ENCODE data around the gene RSRC1. TPM values are rescaled to one million over a fixed set of nuclear protein-coding genes. Genes with fewer than 3 reads are reported as not detected.
"Not testable (repeated sequence)": the region's sequence is repeated elsewhere in the genome, so short reads cannot be mapped to it uniquely, and the experiment has no call there.

The RSRC1 gene
- total RNA-seq, 1 donor from 2014 or later: 45.6 TPM

DNA sequence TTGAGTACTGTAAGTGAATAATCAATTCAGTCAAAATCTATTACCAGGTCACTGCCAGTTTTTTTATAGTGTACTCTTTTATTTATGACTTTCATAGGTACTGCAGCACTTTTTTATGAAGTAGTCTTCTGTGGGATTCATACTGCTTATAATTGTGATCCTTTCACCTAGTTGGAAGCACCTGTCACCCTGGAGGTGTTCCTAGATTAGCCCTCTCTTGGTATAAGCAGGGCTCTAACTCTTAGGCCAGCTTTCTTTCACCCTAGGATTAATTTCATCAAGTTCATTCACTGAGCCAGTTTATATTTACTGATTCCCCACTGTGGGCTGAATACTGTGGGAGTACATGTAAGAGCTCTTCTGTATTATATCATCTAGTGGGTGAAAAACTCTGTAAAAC lies 395.2 kb downstream of the RSRC1 start:
- DNase-seq (ENCODE audit: low read depth): no peak
- H3K4me3 ChIP-seq (ENCODE audit: low read depth, low read length): no peak overlapping the region
- TF ChIP-seq CTCF (conservative IDR thresholded peaks at IDR 0.05; ENCODE audit: low read depth, low read length): no peak

DNA sequence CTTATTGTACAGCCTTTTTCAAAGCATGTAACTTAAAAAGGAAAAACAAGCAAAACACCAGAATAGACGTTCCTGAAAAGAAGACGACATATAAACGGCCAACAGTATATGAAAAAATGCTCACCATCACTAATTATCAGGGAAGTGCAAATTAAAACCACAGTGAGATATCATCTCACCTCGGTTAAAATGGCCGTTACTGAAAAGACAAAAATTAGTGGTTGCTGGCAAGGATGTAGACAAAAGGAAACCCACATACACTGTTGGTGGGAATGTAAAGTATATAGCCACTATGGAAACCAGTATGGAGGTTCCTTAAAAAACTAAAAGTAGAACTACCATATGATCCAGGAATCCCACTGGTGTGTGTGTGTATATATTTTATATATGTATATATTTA lies 396.6 kb downstream of the RSRC1 start:
- no peak overlapping the region for H3K4me3 ChIP-seq (ENCODE audit: low read depth, low read length)
- no peak for TF ChIP-seq CTCF (conservative IDR thresholded peaks at IDR 0.05; ENCODE audit: low read depth, low read length)

DNA sequence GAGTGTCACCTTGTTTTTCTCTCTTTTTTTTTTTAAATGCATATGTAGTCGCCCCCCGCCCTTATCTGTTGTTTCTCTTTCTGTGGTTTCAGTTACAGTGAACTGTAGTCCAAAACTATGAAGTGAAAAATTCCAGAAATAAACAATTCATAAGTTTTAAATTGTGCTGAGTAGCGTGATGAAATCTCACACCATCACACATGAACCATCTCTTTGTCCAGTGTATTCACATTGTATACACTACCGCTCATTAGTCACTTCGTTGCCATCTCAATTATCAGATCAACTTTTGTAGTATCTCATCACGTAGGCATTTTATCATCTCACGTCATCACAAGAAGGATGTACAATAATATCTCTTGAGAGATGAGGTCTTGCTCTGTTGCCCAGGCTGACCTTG lies 398.6 kb downstream of the RSRC1 start:
- no peak overlapping the region for H3K4me3 ChIP-seq (ENCODE audit: low read depth, low read length)
- DNase-seq (ENCODE audit: low read depth): no peak
- no peak for TF ChIP-seq CTCF (conservative IDR thresholded peaks at IDR 0.05; ENCODE audit: low read depth, low read length)

More for the DNA sequence above, 396.6 kb downstream of the RSRC1 start:
- no peak for DNase-seq (ENCODE audit: low read depth)

DNA sequence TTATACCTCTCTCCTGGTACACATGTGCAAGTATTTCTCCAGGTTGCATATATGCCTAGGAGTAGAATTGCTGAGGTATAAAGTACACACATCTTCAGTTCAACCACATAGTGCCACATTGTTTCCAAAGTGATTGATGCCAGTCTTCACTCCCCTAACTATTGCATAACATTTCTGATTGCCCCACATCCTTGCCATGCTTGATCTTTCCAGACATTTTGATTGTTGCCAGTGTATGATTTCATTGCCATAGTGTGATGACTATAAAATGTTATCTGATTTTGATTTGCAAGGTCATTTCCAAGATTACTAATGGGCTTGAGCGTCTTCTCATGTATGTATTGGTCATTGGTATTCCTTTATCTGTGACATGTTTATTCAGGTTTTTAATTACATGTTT lies 400.0 kb downstream of the RSRC1 start:
- no peak overlapping the region for H3K4me3 ChIP-seq (ENCODE audit: low read depth, low read length)
- no peak for DNase-seq (ENCODE audit: low read depth)
- TF ChIP-seq CTCF (conservative IDR thresholded peaks at IDR 0.05; ENCODE audit: low read depth, low read length): no peak

DNA sequence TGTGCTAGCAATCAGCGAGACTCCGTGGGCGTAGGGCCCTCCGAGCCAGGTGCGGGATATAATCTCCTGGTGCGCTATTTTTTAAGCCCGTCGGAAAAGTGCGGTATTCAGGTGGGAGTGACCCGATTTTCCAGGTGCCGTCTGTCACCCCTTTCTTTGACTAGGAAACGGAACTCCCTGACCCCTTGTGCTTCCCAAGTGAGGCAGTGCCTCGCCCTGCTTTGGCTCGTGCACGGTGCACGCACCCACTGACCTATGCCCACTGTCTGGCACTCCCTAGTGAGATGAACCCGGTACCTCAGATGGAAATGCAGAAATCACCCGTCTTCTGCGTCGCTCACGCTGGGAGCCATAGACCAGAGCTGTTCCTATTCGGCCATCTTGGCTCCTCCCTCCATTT lies 406.8 kb downstream of the RSRC1 start:
- not testable (repeated sequence) for H3K4me3 ChIP-seq (ENCODE audit: low read depth, low read length); DNase-seq (ENCODE audit: low read depth)

DNA sequence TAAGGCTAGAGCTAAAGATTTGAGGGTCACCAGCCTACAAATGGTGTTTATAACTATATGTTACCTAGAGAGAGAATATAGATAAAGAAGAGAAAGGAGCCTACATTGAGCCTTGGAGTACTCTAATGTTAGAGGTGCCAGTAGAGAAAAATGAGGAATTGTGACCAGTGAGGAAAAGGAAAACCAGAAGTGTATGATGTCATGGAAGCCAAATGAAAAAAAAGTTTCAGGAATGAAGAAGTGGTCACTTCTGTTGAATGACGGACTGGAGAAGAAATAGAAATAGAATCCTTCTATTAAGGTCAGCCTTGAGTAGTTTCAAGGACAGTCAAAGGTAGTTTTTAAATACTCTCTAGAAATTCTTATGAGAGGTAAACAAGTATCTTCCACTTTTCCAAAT lies 409.9 kb downstream of the RSRC1 start:
- TF ChIP-seq CTCF (conservative IDR thresholded peaks at IDR 0.05; ENCODE audit: low read depth, low read length): no peak
- H3K4me3 ChIP-seq (ENCODE audit: low read depth, low read length): no peak overlapping the region
- DNase-seq (ENCODE audit: low read depth): no peak

- no peak for DNase-seq (ENCODE audit: low read depth)
- TF ChIP-seq CTCF (conservative IDR thresholded peaks at IDR 0.05; ENCODE audit: low read depth, low read length): no peak
- H3K4me3 ChIP-seq (ENCODE audit: low read depth, low read length): no peak overlapping the region
Observed at GRCh38 chr3:158520433-158520832, 410.5 kb downstream of the RSRC1 start.
